ENCODE measurements around the gene WIPI1.

DNA sequence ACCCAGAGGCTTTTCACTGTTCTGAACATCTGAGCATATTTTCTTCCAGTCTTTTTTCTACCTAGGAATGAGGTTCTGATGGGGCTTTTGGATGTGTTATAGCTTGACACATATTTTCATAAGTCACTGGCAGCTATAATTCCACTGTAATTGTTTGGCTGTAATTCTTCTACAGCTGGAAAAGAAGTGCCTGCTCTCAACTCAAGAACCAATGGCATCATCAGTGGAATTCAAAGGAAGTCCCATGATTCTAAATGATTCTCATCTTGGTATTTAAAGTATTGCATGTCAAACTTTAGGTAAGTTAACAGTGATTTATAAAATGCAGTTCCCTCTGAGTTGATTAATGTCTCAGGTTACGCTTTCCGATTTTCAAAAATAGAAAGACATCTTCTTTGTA is 16.8 kb downstream of the WIPI1 start:
- TF ChIP-seq, protein P1, sequence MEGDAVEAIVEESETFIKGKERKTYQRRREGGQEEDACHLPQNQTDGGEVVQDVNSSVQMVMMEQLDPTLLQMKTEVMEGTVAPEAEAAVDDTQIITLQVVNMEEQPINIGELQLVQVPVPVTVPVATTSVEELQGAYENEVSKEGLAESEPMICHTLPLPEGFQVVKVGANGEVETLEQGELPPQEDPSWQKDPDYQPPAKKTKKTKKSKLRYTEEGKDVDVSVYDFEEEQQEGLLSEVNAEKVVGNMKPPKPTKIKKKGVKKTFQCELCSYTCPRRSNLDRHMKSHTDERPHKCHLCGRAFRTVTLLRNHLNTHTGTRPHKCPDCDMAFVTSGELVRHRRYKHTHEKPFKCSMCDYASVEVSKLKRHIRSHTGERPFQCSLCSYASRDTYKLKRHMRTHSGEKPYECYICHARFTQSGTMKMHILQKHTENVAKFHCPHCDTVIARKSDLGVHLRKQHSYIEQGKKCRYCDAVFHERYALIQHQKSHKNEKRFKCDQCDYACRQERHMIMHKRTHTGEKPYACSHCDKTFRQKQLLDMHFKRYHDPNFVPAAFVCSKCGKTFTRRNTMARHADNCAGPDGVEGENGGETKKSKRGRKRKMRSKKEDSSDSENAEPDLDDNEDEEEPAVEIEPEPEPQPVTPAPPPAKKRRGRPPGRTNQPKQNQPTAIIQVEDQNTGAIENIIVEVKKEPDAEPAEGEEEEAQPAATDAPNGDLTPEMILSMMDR (IDR thresholded peaks at IDR 0.05): no peak
- no peak for TF ChIP-seq POLR2A (IDR thresholded peaks at IDR 0.05)

Measured in testis (tissue), 2 donors.